K562 (cell line): ENCODE measurements around the gene GBA2. TPM values are rescaled to one million over a fixed set of nuclear protein-coding genes. Genes with fewer than 3 reads are reported as not detected.

Experiments used
- CHD1 ChIP-seq: fragments of 200-600 bp; sonication (generic); IDR thresholded peaks from one replicate; pipeline ENCODE4 v1.6.1; 2012; ENCODE audit warnings: mild to moderate bottlenecking, moderate library complexity, low read length, inconsistent platforms
- CREM ChIP-seq: IDR thresholded peaks from 2 replicates; pipeline ENCODE4 v1.6.1; 2014; ENCODE audit warnings: antibody characterized with exemption, low read depth
- E2F8 ChIP-seq: fragments of 450-650 bp; IDR thresholded peaks from 2 replicates; pipeline ENCODE4 v1.7.1; 2018; ENCODE audit warnings: mild to moderate bottlenecking, low read depth; ENCODE audit not compliant: partially characterized antibody
- GABPA ChIP-seq: fragments of 200-800 bp; sonication (Bioruptor generic); conservative IDR thresholded peaks from 2 replicates; pipeline ENCODE4 v1.6.1; 2016; ENCODE audit warnings: low read depth, missing genetic modification characterization, missing compliant biosample characterization
- HMG20B ChIP-seq: fragments of 250-450 bp; sonication (Bioruptor Pico); IDR thresholded peaks from 2 replicates; pipeline ENCODE4 v1.5.0; 2021; ENCODE audit warnings: mild to moderate bottlenecking
- HMGN3 ChIP-seq: IDR thresholded peaks from 2 replicates; pipeline ENCODE4 v1.6.1; 2011; ENCODE audit warnings: borderline replicate concordance, low read depth, mild to moderate bottlenecking, mixed read lengths, low read length; ENCODE audit not compliant: insufficient read length; ENCODE audit errors: extremely low read depth
- MAZ ChIP-seq, 2 experiments: fragments of 450-650 bp in 1 of 2; sonication (generic) in 1 of 2; formaldehyde crosslinking; IDR thresholded peaks in 1 of 2; conservative IDR thresholded peaks in 1 of 2; 2 replicates each; pipeline versions ENCODE4 v1.4.0 to v1.5.0; 2020; ENCODE audit warnings: mild to moderate bottlenecking in 1 of 2, missing genetic modification reagents in 1 of 2
- TAF1 ChIP-seq: IDR thresholded peaks from 2 replicates; pipeline ENCODE4 v1.6.1; 2011; ENCODE audit warnings: mild to moderate bottlenecking, low read length, moderate library complexity; ENCODE audit not compliant: insufficient read depth, control insufficient read depth, severe bottlenecking; ENCODE audit errors: extremely low read depth
- TBL1XR1 ChIP-seq, 2 experiments: IDR thresholded peaks; 2 replicates each; pipeline ENCODE4 v1.6.1; 2012; ENCODE audit warnings: improper control_type of control experiment in 2 of 2, low read length in 2 of 2, mild to moderate bottlenecking in 1 of 2
- TEAD1 ChIP-seq, 2 experiments: fragments of 450-650 bp in 1 of 2; sonication (generic) in 1 of 2; formaldehyde crosslinking; IDR thresholded peaks; 2 replicates each; pipeline versions ENCODE4 v1.4.0 to v1.8.0; 2020 to 2022; ENCODE audit warnings: mild to moderate bottlenecking in 2 of 2, missing genetic modification reagents in 1 of 2
- ZBTB7A ChIP-seq: IDR thresholded peaks from 2 replicates; pipeline ENCODE4 v1.6.1; 2011; ENCODE audit warnings: low read depth, mild to moderate bottlenecking, low read length, moderate library complexity, borderline replicate concordance; ENCODE audit not compliant: control insufficient read depth
- ZNF263 ChIP-seq: sonication (generic); formaldehyde crosslinking; IDR thresholded peaks from 2 replicates; pipeline ENCODE4 v1.8.0; 2022; ENCODE audit warnings: mild to moderate bottlenecking, missing genetic modification reagents, borderline replicate concordance
- ZSCAN32 ChIP-seq: fragments of 450-650 bp; formaldehyde crosslinking; IDR thresholded peaks from 2 replicates; pipeline ENCODE4 v1.4.0; 2020; ENCODE audit warnings: mild to moderate bottlenecking, moderate library complexity
- polyA plus RNA-seq, 8 experiments: library from polyadenylated mRNA; depleted of rRNA in 4 of 8; stranded (reverse) in 5 of 8; unstranded in 3 of 8; fragments of >200 nt; fragmentation: Nextera tagmentation in 2 of 8; fragmentation: Illumina TruSeq in 1 of 8; extraction: Ambion mirVana in 2 of 8; extraction: Trizol in 1 of 8; gene quantifications; 2 replicates each; pipeline versions ENCODE4 v1.2.1 to v1.2.3, GENCODE V29; 2011 to 2014; ENCODE audit warnings: inconsistent platforms in 1 of 8, missing spikeins in 1 of 8
- total RNA-seq, 7 experiments: library from RNA; depleted of rRNA in 6 of 7; stranded (reverse); fragments of >200 nt in 6 of 7; fragmentation: Illumina TruSeq in 2 of 7; extraction: Trizol in 2 of 7; gene quantifications; 2 replicates each; pipeline versions ENCODE4 v1.2.1 to v1.2.3, GENCODE V29; 2011 to 2021; ENCODE audit warnings: low replicate concordance in 1 of 7
- TF ChIP-seq, protein P1 (sequence below): IDR thresholded peaks from 2 replicates; pipeline ENCODE4 v1.6.1; 2011; ENCODE audit warnings: borderline replicate concordance, low read depth, mild to moderate bottlenecking, moderate library complexity, low read length; ENCODE audit not compliant: insufficient read depth, poor library complexity, severe bottlenecking
- TF ChIP-seq, protein P2 (sequence below): fragments of 450-650 bp; IDR thresholded peaks from 2 replicates; pipeline ENCODE4 v1.6.1; 2017; ENCODE audit warnings: antibody characterized with exemption, mild to moderate bottlenecking

GBA2 gene
- total and polyA plus RNA-seq, 9 of the 15 experiments (the other 6 are each of a cell fraction or from before 2014, with no cell fraction given), result 14.1 to 60.4 (median 32.1) TPM

GRCh38 chr9:35757226-35757891, 8.3 kb upstream of the GBA2 start (continued):
- TF ChIP-seq, protein P1, sequence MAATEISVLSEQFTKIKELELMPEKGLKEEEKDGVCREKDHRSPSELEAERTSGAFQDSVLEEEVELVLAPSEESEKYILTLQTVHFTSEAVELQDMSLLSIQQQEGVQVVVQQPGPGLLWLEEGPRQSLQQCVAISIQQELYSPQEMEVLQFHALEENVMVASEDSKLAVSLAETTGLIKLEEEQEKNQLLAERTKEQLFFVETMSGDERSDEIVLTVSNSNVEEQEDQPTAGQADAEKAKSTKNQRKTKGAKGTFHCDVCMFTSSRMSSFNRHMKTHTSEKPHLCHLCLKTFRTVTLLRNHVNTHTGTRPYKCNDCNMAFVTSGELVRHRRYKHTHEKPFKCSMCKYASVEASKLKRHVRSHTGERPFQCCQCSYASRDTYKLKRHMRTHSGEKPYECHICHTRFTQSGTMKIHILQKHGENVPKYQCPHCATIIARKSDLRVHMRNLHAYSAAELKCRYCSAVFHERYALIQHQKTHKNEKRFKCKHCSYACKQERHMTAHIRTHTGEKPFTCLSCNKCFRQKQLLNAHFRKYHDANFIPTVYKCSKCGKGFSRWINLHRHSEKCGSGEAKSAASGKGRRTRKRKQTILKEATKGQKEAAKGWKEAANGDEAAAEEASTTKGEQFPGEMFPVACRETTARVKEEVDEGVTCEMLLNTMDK, result no peak
- TF ChIP-seq TAF1 (peak; percentile 6), TEAD1 (CRISPR knock-in tag; IDR thresholded peaks at IDR 0.05) (no peak), TBL1XR1 (IDR thresholded peaks at IDR 0.05; ENCODE audit: low read length in 2 of 2) (no peak), ZBTB7A (peak; percentile 83), ZNF263 (CRISPR knock-in tag) (peak; percentile 92), E2F8 (peak; percentile 15), CREM (0 out of 2 replicates have a peak, but pooled peaks have one; percentile 13), HMG20B (CRISPR knock-in tag) (no peak), MAZ (CRISPR knock-in tag; conservative IDR thresholded peaks at IDR 0.05 in 1 of 2, IDR thresholded peaks at IDR 0.05 in 1 of 2) (peak in 1 of 2 experiments; percentile 1; a peak in 1 of 4 replicates), CHD1 (peak; percentile 64), ZSCAN32 (CRISPR knock-in tag) (no peak), HMGN3 (no peak), GABPA (tag) (0 out of 2 replicates have a peak, but pooled peaks have one; percentile 36)
- TF ChIP-seq, protein P2, sequence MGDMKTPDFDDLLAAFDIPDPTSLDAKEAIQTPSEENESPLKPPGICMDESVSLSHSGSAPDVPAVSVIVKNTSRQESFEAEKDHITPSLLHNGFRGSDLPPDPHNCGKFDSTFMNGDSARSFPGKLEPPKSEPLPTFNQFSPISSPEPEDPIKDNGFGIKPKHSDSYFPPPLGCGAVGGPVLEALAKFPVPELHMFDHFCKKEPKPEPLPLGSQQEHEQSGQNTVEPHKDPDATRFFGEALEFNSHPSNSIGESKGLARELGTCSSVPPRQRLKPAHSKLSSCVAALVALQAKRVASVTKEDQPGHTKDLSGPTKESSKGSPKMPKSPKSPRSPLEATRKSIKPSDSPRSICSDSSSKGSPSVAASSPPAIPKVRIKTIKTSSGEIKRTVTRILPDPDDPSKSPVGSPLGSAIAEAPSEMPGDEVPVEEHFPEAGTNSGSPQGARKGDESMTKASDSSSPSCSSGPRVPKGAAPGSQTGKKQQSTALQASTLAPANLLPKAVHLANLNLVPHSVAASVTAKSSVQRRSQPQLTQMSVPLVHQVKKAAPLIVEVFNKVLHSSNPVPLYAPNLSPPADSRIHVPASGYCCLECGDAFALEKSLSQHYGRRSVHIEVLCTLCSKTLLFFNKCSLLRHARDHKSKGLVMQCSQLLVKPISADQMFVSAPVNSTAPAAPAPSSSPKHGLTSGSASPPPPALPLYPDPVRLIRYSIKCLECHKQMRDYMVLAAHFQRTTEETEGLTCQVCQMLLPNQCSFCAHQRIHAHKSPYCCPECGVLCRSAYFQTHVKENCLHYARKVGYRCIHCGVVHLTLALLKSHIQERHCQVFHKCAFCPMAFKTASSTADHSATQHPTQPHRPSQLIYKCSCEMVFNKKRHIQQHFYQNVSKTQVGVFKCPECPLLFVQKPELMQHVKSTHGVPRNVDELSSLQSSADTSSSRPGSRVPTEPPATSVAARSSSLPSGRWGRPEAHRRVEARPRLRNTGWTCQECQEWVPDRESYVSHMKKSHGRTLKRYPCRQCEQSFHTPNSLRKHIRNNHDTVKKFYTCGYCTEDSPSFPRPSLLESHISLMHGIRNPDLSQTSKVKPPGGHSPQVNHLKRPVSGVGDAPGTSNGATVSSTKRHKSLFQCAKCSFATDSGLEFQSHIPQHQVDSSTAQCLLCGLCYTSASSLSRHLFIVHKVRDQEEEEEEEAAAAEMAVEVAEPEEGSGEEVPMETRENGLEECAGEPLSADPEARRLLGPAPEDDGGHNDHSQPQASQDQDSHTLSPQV, result 0 out of 2 replicates have a peak, but pooled peaks have one; percentile 28
